ENCODE data around the gene DGCR6.
"Not testable (repeated sequence)": the region's sequence is repeated elsewhere in the genome, so short reads cannot be mapped to it uniquely, and the experiment has no call there.

GRCh38 chr22:18957621-18958320 lies 51.7 kb downstream of the DGCR6 start:
- not testable (repeated sequence) for TF ChIP-seq MAFK (IDR thresholded peaks at IDR 0.05; ENCODE audit: low read depth, low read length); CTCF (conservative IDR thresholded peaks at IDR 0.05; ENCODE audit: low read depth, low read length); POLR2A (IDR thresholded peaks at IDR 0.05; ENCODE audit: low read depth, low read length)
